Measurements from ENCODE around the gene COQ8B. TPM values are rescaled to one million over a fixed set of nuclear protein-coding genes. Genes with fewer than 3 reads are reported as not detected.
"Not testable (repeated sequence)": the region's sequence is repeated elsewhere in the genome, so short reads cannot be mapped to it uniquely, and the experiment has no call there.

Gene COQ8B
- total RNA-seq, 1 donor from 2014 or later = 33.3 TPM

DNA sequence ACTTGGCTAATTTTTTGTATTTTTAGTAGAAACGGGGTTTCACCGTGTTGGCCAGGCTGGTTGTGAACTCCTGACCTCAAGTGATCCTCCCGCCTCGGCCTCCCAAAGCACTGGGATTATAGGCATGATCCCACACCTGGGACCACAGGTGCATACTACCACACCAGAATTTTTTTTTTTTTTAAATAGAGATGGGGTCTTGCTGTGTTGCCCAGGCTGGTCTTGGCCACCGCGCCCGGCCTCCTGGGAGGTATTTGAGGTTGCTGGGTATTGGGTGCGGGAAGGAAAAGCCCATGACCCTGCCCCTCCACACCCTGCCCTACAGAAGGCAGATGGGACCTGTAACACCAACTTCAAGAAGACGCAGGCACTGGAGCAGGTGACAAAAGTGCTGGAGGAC lies 20.0 kb upstream of the COQ8B start:
- DNase-seq (ENCODE audit: low spot score in 2 of 2) = no peak
- Histone ChIP-seq H3K9me3 (no peaks in the 10 kb centered on the region), H3K36me3 (peaks cover 77 to 83% of the 10 kb centered on the region in 2 donors), H3K27ac (no peak overlapping the region), H3K4me3 (no peak overlapping the region), H3K4me1 (peaks cover 6 to 11% of the 10 kb centered on the region in 2 donors), H3K27me3 (no peaks in the 10 kb centered on the region)
- TF ChIP-seq, protein P1, sequence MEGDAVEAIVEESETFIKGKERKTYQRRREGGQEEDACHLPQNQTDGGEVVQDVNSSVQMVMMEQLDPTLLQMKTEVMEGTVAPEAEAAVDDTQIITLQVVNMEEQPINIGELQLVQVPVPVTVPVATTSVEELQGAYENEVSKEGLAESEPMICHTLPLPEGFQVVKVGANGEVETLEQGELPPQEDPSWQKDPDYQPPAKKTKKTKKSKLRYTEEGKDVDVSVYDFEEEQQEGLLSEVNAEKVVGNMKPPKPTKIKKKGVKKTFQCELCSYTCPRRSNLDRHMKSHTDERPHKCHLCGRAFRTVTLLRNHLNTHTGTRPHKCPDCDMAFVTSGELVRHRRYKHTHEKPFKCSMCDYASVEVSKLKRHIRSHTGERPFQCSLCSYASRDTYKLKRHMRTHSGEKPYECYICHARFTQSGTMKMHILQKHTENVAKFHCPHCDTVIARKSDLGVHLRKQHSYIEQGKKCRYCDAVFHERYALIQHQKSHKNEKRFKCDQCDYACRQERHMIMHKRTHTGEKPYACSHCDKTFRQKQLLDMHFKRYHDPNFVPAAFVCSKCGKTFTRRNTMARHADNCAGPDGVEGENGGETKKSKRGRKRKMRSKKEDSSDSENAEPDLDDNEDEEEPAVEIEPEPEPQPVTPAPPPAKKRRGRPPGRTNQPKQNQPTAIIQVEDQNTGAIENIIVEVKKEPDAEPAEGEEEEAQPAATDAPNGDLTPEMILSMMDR (IDR thresholded peaks at IDR 0.05) = no peak
- intact Hi-C loops (cut with DNase I) = no loop called here

DNA sequence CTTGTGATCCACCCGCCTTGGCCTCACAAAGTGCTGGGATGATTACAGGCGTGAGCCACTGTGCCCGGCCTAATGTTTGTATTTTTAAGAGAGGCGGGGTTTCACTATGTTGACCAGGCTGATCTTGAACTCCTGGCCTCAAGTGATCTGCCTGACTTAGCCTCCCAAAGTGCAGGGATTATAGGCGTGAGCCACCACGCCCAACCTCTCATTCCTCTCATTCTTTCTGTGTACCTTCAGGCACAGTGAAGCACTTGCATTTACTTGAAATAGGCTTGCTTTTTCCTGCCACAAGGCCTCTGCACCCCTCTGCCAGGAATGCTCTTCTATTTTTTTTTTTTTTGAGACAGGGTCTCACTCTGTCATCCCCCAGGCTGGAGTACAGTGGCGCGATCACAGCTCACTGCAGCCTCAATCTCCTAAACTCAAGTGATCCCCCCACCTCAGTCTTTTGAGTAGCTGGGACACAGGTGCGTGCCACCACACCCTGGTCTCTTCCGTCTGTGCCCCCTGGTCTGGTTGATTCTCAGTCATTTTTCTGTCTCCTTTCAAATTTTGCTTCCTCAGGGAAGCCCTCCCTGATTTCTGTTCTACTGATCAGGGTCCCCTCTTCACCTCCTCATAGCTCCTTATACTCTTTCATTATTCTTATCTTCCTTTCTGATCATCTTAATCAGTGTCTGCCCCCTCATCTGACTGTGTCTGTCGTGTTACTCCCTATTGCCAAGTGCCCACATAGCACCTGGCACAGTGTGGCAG lies 18.5 kb upstream of the COQ8B start:
- intact Hi-C loops (cut with DNase I) = no loop called here
- TF ChIP-seq, protein P1 (IDR thresholded peaks at IDR 0.05) = no peak
- Histone ChIP-seq H3K4me1 (peaks cover 2% of the 10 kb centered on the region in 2 donors), H3K27ac (no peak overlapping the region), H3K9me3 (no peaks in the 10 kb centered on the region), H3K27me3 (no peaks in the 10 kb centered on the region), H3K4me3 (no peak overlapping the region), H3K36me3 (peaks cover 88 to 91% of the 10 kb centered on the region in 2 donors)
- DNase-seq (ENCODE audit: low spot score in 2 of 2) = no peak

DNA sequence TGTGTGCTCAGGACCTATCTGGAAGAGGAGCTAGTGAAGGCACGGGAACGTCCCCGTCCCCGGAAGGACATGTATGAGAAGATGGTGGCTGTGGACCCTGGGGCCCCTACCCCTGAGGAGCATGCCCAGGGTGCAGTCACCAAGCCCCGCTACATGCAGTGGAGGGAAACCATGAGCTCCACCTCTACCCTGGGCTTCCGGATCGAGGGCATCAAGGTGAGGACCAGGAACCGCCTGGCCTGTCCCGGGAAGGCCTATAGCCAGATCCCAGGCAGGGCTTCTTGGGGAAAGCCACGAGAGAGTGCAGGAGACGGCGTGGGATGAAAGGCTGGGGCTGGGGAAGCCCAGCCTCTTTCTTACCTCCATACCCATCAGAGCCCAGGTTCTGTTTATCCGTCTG lies 16.5 kb upstream of the COQ8B start:
- no peaks in the 10 kb centered on the region for H3K4me1 ChIP-seq
- H3K36me3 ChIP-seq = peaks cover 89 to 97% of the 10 kb centered on the region in 2 donors
- no peak overlapping the region for H3K4me3 ChIP-seq
- intact Hi-C loops (cut with DNase I) = no loop called here
- no peaks in the 10 kb centered on the region for H3K27me3 ChIP-seq
- no peaks in the 10 kb centered on the region for H3K9me3 ChIP-seq
- no peak overlapping the region for H3K27ac ChIP-seq
- DNase-seq (ENCODE audit: low spot score in 2 of 2) = no peak
- TF ChIP-seq, protein P1 (IDR thresholded peaks at IDR 0.05) = no peak

DNA sequence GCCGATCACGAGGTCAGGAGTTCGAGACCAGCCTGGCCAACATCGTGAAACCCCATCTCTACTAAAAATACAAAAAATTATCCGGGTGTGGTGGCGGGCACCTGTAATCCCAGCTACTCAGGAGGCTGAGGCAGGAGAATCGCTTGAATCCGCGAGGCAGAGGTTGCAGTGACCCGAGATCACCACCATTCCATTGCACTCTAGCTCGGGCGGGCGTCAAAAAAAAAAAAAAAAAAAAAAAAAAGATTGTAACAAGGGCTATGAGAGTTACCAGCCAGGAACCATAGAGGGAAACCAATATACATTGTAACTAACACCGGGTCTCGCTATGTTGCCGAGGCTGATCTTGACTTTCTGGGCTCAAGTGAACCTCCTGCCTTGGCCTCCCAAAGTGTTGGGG lies 15.6 kb upstream of the COQ8B start:
- intact Hi-C loops (cut with DNase I); DNase-seq (ENCODE audit: low spot score in 2 of 2); H3K4me1 ChIP-seq; H3K27me3 ChIP-seq; H3K27ac ChIP-seq; H3K4me3 ChIP-seq; H3K9me3 ChIP-seq: not testable (repeated sequence)
- H3K36me3 ChIP-seq = peaks cover 91 to 99% of the 10 kb centered on the region in 2 donors

DNA sequence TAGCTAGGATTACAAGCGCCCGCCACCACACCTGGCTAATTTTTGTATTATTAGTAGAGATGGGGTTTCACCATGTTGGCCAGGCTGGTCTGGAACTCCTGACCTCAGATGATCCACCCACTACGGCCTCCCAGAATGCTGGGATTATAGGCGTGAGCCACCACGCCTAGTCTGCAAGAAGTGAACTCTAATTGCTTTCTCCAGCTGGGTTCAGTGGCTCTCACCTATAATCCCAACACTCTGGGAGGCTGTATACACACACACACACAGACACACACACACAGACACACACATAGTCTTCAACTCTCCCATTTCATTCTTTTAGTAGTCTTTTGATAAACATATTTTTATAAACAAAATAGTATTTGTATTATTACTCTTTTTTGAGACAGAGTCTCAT lies 13.4 kb upstream of the COQ8B start:
- H3K9me3 ChIP-seq; H3K4me3 ChIP-seq; H3K27ac ChIP-seq; H3K27me3 ChIP-seq; intact Hi-C loops (cut with DNase I); DNase-seq (ENCODE audit: low spot score in 2 of 2); H3K4me1 ChIP-seq: not testable (repeated sequence)
- peaks cover 88 to 99% of the 10 kb centered on the region in 2 donors for H3K36me3 ChIP-seq

DNA sequence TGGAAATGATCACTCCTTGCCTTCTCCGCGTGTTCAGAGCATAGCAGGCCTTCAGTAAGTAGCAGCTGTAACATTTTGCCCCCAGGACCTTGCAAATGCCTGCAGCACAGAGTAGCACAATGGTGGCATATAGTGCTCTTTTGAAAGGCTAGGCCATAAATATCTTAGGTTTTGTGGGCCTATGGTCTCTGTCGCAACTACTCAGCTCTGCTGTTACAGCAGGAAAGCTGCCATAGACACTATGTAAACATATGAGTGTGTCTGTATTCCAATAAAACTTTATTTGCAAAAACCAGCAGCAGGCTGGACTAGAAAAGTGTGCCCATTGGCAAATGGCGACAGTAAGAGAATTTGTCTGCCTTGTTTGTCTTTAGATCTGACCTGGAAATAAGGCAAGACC lies 9.6 kb upstream of the COQ8B start:
- peaks cover 0 to 25% of the 10 kb centered on the region in 2 donors for H3K4me1 ChIP-seq
- TF ChIP-seq, protein P1 (IDR thresholded peaks at IDR 0.05) = no peak
- no peak overlapping the region for H3K27ac ChIP-seq
- no peaks in the 10 kb centered on the region for H3K27me3 ChIP-seq
- no peak overlapping the region for H3K4me3 ChIP-seq
- DNase-seq (ENCODE audit: low spot score in 2 of 2) = no peak
- intact Hi-C loops (cut with DNase I) = no loop called here
- H3K36me3 ChIP-seq = peaks cover 67 to 80% of the 10 kb centered on the region in 2 donors
- H3K9me3 ChIP-seq = no peaks in the 10 kb centered on the region
